ENCODE data around the gene ASTE1. TPM values are rescaled to one million over a fixed set of nuclear protein-coding genes. Genes with fewer than 3 reads are reported as not detected.

Gene ASTE1, protein sequence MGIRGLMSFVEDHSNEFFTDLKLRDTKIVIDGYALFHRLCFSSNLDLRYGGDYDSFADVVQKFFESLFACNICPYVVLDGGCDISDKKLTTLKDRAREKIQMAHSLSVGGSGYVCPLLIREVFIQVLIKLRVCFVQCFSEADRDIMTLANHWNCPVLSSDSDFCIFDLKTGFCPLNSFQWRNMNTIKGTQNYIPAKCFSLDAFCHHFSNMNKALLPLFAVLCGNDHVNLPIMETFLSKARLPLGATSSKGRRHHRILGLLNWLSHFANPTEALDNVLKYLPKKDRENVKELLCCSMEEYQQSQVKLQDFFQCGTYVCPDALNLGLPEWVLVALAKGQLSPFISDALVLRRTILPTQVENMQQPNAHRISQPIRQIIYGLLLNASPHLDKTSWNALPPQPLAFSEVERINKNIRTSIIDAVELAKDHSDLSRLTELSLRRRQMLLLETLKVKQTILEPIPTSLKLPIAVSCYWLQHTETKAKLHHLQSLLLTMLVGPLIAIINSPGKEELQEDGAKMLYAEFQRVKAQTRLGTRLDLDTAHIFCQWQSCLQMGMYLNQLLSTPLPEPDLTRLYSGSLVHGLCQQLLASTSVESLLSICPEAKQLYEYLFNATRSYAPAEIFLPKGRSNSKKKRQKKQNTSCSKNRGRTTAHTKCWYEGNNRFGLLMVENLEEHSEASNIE
- total RNA-seq, result 10 to 100 TPM; 25.6 to 26.6 TPM
- 10.0 TPM for polyA plus RNA-seq (2013, experiment 1 of 2)
- 13.1 TPM for polyA plus RNA-seq (2013, experiment 2 of 2)
- 9.9 to 60.5 (median 39.1) reads per million in 172 experiments for total RNA-seq

DNA sequence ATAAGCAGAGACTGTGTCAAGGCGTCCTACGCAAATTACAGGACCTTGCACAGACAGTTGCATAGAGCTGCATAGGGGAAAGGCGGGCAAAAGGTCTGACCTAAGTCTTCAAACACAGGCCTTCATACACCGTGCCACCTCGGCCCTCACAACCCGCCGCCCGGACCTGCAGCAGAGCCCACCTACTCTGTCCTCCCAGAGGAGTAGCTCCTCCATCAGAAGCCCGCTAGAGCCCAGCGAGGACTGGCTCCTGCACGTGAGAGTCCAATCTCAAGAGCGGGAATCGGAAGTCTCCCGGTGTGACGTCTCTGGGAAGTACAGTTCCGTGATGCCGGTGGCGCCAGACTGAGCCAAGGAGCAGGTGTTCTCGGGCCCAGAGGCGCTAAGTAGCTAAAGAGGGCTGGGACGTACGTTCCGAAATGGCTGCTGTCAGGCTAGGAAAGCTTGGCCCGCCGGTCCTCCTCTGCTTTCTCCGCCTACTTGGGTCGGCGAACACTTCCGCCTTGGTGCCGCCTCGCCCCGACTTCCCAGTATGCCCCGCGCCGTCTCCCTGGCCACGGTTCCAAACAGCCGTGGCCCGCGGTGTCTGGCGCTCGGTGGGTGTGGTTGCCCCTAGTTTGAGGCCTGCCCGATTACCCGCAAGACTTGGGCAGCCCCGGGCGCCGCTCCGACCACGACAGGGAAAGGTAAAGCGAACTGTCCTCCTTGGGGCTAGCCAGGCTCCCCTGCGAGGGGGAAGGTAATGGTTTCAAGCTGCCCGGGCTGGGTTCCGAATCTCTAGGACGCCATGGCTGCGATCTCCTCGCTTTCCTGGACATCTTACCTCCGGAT lies at the start of gene ASTE1, which contains the start of gene NEK11:
Gene ASTE1, minus strand, starts transcription at position 505 of the 831 bp plus-strand sequence. CDS start 1,519 bp downstream, outside the sequence.
Gene NEK11, plus strand, starts transcription at position 557 of the 831 bp plus-strand sequence. CDS start 2,832 bp downstream, outside the sequence.
- ChIA-PET CTCF (interaction anchor here (1.6 kb wide), 1 partner anchor 134 kb away, joined by 5 read pairs; no protein-coding TSS in a partner anchor), POLR2A (interaction anchor here (0.6 to 4.3 kb wide), 12 partner anchors 9 to 1391 kb away, joined by 3 to 32 read pairs (median 4); partner anchors contain the start of genes ATP2C1 and NUDT16)
- H3K36me3 ChIP-seq (ENCODE audit: insufficient read depth, low read length), result peaks cover 23% of the 10 kb centered on the region
- intact Hi-C loops (cut with DNase I, micrococcal nuclease), result loop anchor here (2.0 to 10.0 kb wide), 6 partner anchors 280 to 1391 kb away; partner anchors contain the start of genes MRPL3 (in 2 of the 2), PIK3R4 (in 2 of the 2), DNAJC13 (in 1 of the 2) and NUDT16 (in 1 of the 2)
- no peaks in the 10 kb centered on the region for H3K27me3 ChIP-seq (ENCODE audit: control insufficient read depth in 1 of 2, insufficient read depth in 2 of 2, low read length in 2 of 2)
- H3K27me3 Mint-ChIP-seq, result no peaks in the 10 kb centered on the region
- no peaks in the 10 kb centered on the region for H3K9me3 Mint-ChIP-seq
- peak within 1 kb of the TSS; percentile 66 for H3K4me3 ChIP-seq (ENCODE audit: low read length)
- H3K4me1 Mint-ChIP-seq (ENCODE audit: low read depth), result peaks cover 52% of the 10 kb centered on the region
- H3K27ac Mint-ChIP-seq, result peak within 1 kb of the TSS; percentile 94
- H3K4me3 Mint-ChIP-seq, result peak within 1 kb of the TSS; percentile 93
- H3K36me3 Mint-ChIP-seq (ENCODE audit: low read depth), result peaks cover 54% of the 10 kb centered on the region
- peaks cover 30% of the 10 kb centered on the region for H3K4me1 ChIP-seq (ENCODE audit: insufficient read depth, low read length)
- ATAC-seq (ENCODE audit: poor library complexity) (peak; percentile 97), DNase-seq (peak; percentile 85 to 96 (median 90))
- H3K27ac ChIP-seq (ENCODE audit: low read depth in 1 of 2, low read length in 2 of 2), result peak within 1 kb of the TSS; percentile 84 to 89
- no peaks in the 10 kb centered on the region for H3K9me3 ChIP-seq (ENCODE audit: control insufficient read depth in 1 of 2, insufficient read depth in 1 of 2, low read length in 2 of 2)
- TF ChIP-seq, protein P1, sequence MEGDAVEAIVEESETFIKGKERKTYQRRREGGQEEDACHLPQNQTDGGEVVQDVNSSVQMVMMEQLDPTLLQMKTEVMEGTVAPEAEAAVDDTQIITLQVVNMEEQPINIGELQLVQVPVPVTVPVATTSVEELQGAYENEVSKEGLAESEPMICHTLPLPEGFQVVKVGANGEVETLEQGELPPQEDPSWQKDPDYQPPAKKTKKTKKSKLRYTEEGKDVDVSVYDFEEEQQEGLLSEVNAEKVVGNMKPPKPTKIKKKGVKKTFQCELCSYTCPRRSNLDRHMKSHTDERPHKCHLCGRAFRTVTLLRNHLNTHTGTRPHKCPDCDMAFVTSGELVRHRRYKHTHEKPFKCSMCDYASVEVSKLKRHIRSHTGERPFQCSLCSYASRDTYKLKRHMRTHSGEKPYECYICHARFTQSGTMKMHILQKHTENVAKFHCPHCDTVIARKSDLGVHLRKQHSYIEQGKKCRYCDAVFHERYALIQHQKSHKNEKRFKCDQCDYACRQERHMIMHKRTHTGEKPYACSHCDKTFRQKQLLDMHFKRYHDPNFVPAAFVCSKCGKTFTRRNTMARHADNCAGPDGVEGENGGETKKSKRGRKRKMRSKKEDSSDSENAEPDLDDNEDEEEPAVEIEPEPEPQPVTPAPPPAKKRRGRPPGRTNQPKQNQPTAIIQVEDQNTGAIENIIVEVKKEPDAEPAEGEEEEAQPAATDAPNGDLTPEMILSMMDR (IDR thresholded peaks at IDR 0.05), result no peak

DNA sequence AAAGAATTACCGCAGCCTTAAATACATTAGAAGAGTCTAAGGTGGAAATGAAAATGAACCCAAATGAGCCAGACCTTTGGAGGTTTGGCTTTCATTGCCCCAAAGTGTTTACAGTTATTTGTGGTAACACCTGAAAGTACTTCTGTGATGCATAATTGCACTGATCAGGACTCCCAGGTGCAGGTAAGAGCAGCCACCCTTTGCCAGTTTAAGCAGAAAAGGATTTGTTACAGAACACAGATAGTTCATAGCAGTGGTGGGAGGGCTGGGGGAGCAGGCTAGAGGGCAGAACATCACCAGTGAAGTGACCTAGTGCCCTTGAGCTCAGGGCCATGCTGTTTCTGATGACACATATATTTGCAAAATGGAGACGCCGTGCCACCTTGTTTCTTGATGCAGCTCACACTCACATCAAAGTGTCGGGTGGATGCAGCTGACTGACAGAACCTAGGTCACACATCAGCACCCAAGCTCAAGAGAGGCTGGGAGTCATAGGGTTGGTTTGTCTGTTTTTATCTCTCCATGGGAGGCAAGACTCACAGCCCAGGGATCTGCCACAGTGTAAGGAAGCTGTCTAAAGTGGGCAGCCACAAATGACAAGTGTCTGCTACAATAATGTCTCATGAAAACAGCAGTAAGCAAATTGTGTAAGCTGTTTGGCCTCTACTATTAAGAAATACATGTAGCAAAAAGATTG lies 49.2 kb upstream of the ASTE1 start:
- DNase-seq, result no peak
- no peak for ATAC-seq (ENCODE audit: poor library complexity)
- Histone ChIP-seq H3K36me3 (ENCODE audit: insufficient read depth, low read length) (no peaks in the 10 kb centered on the region), H3K27me3 (ENCODE audit: control insufficient read depth in 1 of 2, insufficient read depth in 2 of 2, low read length in 2 of 2) (no peaks in the 10 kb centered on the region), H3K9me3 (ENCODE audit: control insufficient read depth in 1 of 2, insufficient read depth in 1 of 2, low read length in 2 of 2) (no peaks in the 10 kb centered on the region), H3K4me3 (ENCODE audit: low read length) (no peak overlapping the region), H3K4me1 (ENCODE audit: insufficient read depth, low read length) (peaks cover 2% of the 10 kb centered on the region), H3K27ac (ENCODE audit: low read depth in 1 of 2, low read length in 2 of 2) (no peak overlapping the region)
- TF ChIP-seq, protein P1 (IDR thresholded peaks at IDR 0.05), result no peak
- CTCF ChIA-PET, result no interaction called here
- H3K36me3 Mint-ChIP-seq (ENCODE audit: low read depth), result no peaks in the 10 kb centered on the region
- H3K27ac Mint-ChIP-seq, result no peak overlapping the region
- H3K27me3 Mint-ChIP-seq, result no peaks in the 10 kb centered on the region
- H3K9me3 Mint-ChIP-seq, result no peaks in the 10 kb centered on the region
- intact Hi-C loops (cut with DNase I, micrococcal nuclease), result no loop called here
- no peak overlapping the region for H3K4me3 Mint-ChIP-seq
- POLR2A ChIA-PET, result no interaction called here
- H3K4me1 Mint-ChIP-seq (ENCODE audit: low read depth), result no peaks in the 10 kb centered on the region

Measured in CD4-positive, alpha-beta T cell (primary cell).